ENCODE measurements around the gene CA12. TPM values are rescaled to one million over a fixed set of nuclear protein-coding genes. Genes with fewer than 3 reads are reported as not detected.

The CA12 gene
- total and polyA plus RNA-seq, 2 experiments from 2014 or later, result 0.03 TPM; not detected in 1

GRCh38 chr15:63405683-63406390 is 24.2 kb upstream of the CA12 start:
- no peaks in the 10 kb centered on the region for H3K4me1 ChIP-seq (ENCODE audit: low read depth)
- DNase-seq (ENCODE audit: low read depth in 1 of 2, low spot score in 1 of 2), result no peak
- no peak overlapping the region for H3K4me3 ChIP-seq
- TF ChIP-seq, protein P1, sequence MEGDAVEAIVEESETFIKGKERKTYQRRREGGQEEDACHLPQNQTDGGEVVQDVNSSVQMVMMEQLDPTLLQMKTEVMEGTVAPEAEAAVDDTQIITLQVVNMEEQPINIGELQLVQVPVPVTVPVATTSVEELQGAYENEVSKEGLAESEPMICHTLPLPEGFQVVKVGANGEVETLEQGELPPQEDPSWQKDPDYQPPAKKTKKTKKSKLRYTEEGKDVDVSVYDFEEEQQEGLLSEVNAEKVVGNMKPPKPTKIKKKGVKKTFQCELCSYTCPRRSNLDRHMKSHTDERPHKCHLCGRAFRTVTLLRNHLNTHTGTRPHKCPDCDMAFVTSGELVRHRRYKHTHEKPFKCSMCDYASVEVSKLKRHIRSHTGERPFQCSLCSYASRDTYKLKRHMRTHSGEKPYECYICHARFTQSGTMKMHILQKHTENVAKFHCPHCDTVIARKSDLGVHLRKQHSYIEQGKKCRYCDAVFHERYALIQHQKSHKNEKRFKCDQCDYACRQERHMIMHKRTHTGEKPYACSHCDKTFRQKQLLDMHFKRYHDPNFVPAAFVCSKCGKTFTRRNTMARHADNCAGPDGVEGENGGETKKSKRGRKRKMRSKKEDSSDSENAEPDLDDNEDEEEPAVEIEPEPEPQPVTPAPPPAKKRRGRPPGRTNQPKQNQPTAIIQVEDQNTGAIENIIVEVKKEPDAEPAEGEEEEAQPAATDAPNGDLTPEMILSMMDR (IDR thresholded peaks at IDR 0.05; ENCODE audit: low read depth, low read length), result no peak
- no peaks in the 10 kb centered on the region for H3K36me3 ChIP-seq
- no peaks in the 10 kb centered on the region for H3K9me3 ChIP-seq (ENCODE audit: low read depth)
- H3K27ac ChIP-seq, result no peak overlapping the region
- H3K27me3 ChIP-seq, result no peaks in the 10 kb centered on the region

DNA sequence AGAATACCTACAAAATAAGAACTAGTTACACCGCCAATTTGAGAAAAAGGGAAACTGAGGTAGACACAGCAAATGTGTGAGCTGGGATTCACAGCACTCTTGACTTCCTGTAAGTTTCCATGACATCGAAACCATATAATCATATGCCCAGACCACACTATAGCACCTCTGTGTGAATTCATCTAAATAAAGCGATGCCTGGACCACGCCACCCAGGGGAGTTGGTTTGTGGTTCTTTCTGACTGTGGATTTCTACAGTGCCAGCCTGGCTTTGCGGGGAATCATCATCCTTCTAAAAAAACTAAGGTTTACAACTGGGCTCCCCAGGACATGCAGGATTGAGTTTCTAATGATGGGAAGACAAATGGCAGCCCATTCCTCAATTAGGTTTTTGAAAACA is 23.5 kb upstream of the CA12 start:
- Histone ChIP-seq H3K27me3 (no peaks in the 10 kb centered on the region), H3K4me1 (ENCODE audit: low read depth) (no peaks in the 10 kb centered on the region), H3K4me3 (no peak overlapping the region), H3K9me3 (ENCODE audit: low read depth) (no peaks in the 10 kb centered on the region), H3K27ac (no peak overlapping the region), H3K36me3 (no peaks in the 10 kb centered on the region)
- DNase-seq (ENCODE audit: low read depth in 1 of 2, low spot score in 1 of 2), result no peak
- TF ChIP-seq, protein P1 (IDR thresholded peaks at IDR 0.05; ENCODE audit: low read depth, low read length), result no peak

DNA sequence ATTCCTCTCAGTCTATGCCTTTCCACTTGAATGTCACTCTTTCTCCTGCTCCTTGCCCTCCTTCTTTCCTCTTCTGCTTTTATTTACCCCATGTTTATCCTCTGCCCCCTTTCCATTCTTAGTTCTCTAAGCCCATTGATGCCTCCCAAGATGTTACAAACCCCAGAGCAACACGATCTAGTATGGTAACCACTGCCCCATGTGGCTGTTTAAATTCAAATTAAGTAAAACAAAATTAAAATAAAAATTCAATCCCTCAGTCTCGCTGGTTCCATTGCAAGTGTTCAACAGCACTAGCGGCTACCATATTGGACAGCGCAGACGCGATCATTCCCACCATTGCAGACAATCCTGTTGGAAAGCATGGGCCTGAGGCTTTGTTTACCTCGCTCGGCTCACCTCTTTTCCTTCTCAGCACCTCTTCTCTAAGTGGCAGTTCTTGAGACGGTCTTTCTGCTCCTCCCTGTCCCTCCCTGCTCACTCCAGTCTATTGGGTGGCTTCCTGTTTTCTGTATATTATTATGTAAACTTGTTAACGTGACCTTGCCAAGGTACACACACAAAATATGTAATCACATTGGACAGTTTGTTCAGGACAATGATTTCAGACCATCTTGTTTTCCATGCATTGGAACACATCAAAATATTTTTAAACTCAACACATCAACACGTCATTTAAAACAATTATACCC is 21.8 kb upstream of the CA12 start:
- no peak for DNase-seq (ENCODE audit: low read depth in 1 of 2, low spot score in 1 of 2)
- Histone ChIP-seq H3K36me3 (no peaks in the 10 kb centered on the region), H3K4me3 (no peak overlapping the region), H3K4me1 (ENCODE audit: low read depth) (no peaks in the 10 kb centered on the region), H3K9me3 (ENCODE audit: low read depth) (no peaks in the 10 kb centered on the region), H3K27ac (no peak overlapping the region), H3K27me3 (no peaks in the 10 kb centered on the region)
- TF ChIP-seq, protein P1 (IDR thresholded peaks at IDR 0.05; ENCODE audit: low read depth, low read length), result no peak

DNA sequence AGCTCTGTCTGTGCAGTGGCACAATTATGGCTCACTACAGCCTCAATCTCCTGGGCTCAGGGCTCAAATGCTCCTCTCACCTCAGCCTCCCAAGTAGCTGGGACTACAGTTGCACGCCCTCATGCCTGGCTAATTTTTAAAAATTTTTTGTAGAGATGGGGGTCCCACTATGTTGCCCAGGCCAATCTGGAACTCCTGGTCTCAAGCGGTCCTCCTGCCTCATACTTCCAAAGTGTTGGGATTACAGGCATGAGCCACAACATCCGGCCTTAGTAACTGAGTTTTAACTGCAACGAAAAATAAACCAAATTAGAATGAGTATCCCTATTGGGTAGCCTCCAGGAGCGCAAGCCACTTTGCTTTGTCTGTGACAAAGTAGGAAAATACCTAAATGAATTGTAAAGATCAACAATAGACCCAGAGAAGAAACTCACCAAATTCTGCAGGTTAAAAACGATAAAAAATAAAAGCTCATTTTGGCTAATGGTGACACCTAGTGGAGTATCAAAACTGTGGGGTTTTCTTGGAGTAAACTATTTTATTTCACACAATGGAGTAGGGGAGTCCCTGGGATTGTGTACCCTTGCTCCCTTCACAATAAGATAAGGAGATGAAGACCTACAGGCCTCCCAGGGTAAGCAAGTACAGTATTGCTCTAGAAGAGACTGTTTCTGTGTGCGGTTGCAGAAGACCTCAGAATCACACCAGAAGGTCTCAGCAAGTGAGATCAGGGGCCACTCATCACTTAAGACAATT is 21.0 kb upstream of the CA12 start:
- Histone ChIP-seq H3K27ac (no peak overlapping the region), H3K9me3 (ENCODE audit: low read depth) (no peaks in the 10 kb centered on the region), H3K4me3 (no peak overlapping the region), H3K4me1 (ENCODE audit: low read depth) (no peaks in the 10 kb centered on the region), H3K36me3 (no peaks in the 10 kb centered on the region), H3K27me3 (no peaks in the 10 kb centered on the region)
- peak; percentile 11 to 63 for DNase-seq (ENCODE audit: low read depth in 1 of 2, low spot score in 1 of 2)
- TF ChIP-seq, protein P1 (IDR thresholded peaks at IDR 0.05; ENCODE audit: low read depth, low read length), result peak; percentile 64

- TF ChIP-seq, protein P1 (IDR thresholded peaks at IDR 0.05; ENCODE audit: low read depth, low read length), result no peak
- Histone ChIP-seq H3K9me3 (ENCODE audit: low read depth) (no peaks in the 10 kb centered on the region), H3K4me1 (ENCODE audit: low read depth) (no peaks in the 10 kb centered on the region), H3K27me3 (no peaks in the 10 kb centered on the region), H3K27ac (no peak overlapping the region), H3K36me3 (no peaks in the 10 kb centered on the region), H3K4me3 (no peak overlapping the region)
- no peak for DNase-seq (ENCODE audit: low read depth in 1 of 2, low spot score in 1 of 2)
These were observed 20.3 kb upstream of the CA12 start for GRCh38 chr15:63401714-63402497.

All from cardiac muscle cell (in vitro differentiated cells and primary cell).